Measurements from ENCODE around the gene SEMA6A. TPM values are rescaled to one million over a fixed set of nuclear protein-coding genes. Genes with fewer than 3 reads are reported as not detected.

Gene SEMA6A
- total and polyA plus RNA-seq, 2 of the 13 experiments (the other 11 are each of a cell fraction or from before 2014, with no cell fraction given) = 5.1 to 6.5 TPM

- TF ChIP-seq ZBTB33 (CRISPR knock-in tag; IDR thresholded peaks at IDR 0.05) (no peak), ZXDC (CRISPR knock-in tag; IDR thresholded peaks at IDR 0.05) (no peak), RXRB (CRISPR knock-in tag; IDR thresholded peaks at IDR 0.05; ENCODE audit: borderline replicate concordance) (peak; percentile 85), GPBP1L1 (CRISPR knock-in tag; IDR thresholded peaks at IDR 0.05) (no peak), ZSCAN29 (CRISPR knock-in tag; conservative IDR thresholded peaks at IDR 0.05) (no peak), HNF1B (CRISPR knock-in tag; IDR thresholded peaks at IDR 0.05) (peak; percentile 43; the same call in 1 of the 2 replicates), ZNF225 (CRISPR knock-in tag; IDR thresholded peaks at IDR 0.05) (no peak), NCOR1 (IDR thresholded peaks at IDR 0.05; ENCODE audit: borderline replicate concordance, low read length) (peak; percentile 93; the same call in 1 of the 2 replicates), MATR3 (CRISPR knock-in tag; IDR thresholded peaks at IDR 0.05) (no peak), SOX5 (CRISPR knock-in tag; IDR thresholded peaks at IDR 0.05; ENCODE audit: borderline replicate concordance) (peak; percentile 95), ZNF589 (CRISPR knock-in tag; conservative IDR thresholded peaks at IDR 0.05) (no peak), XBP1 (CRISPR knock-in tag; IDR thresholded peaks at IDR 0.05) (no peak), TRIM24 (CRISPR knock-in tag; IDR thresholded peaks at IDR 0.05) (no peak), PBX2 (CRISPR knock-in tag; IDR thresholded peaks at IDR 0.05) (peak; percentile 58), SMYD3 (CRISPR knock-in tag; IDR thresholded peaks at IDR 0.05) (0 out of 2 replicates have a peak, but pooled peaks have one; percentile 30), MAF1 (CRISPR knock-in tag; IDR thresholded peaks at IDR 0.05; ENCODE audit: borderline replicate concordance) (no peak), LCORL (IDR thresholded peaks at IDR 0.05) (peak; percentile 62), LCORL (CRISPR knock-in tag; IDR thresholded peaks at IDR 0.05) (peak; percentile 77; the same call in 1 of the 2 replicates), GABPA (IDR thresholded peaks at IDR 0.05; ENCODE audit: low read depth, low read length) (no peak), GABPA (CRISPR knock-in tag; IDR thresholded peaks at IDR 0.05; ENCODE audit: low read depth) (0 out of 2 replicates have a peak, but pooled peaks have one; percentile 24)
These were observed 41.7 kb downstream of the SEMA6A start (continued) for GRCh38 chr5:116532762-116533525.

Measured in HepG2 (cell line).